ENCODE data around the gene ATP5IF1. TPM values are rescaled to one million over a fixed set of nuclear protein-coding genes. Genes with fewer than 3 reads are reported as not detected.

The ATP5IF1 gene
- total and polyA plus RNA-seq, 2 of the 13 experiments (the other 11 are each of a cell fraction or from before 2014, with no cell fraction given), result 97.7 to 131 TPM

DNA sequence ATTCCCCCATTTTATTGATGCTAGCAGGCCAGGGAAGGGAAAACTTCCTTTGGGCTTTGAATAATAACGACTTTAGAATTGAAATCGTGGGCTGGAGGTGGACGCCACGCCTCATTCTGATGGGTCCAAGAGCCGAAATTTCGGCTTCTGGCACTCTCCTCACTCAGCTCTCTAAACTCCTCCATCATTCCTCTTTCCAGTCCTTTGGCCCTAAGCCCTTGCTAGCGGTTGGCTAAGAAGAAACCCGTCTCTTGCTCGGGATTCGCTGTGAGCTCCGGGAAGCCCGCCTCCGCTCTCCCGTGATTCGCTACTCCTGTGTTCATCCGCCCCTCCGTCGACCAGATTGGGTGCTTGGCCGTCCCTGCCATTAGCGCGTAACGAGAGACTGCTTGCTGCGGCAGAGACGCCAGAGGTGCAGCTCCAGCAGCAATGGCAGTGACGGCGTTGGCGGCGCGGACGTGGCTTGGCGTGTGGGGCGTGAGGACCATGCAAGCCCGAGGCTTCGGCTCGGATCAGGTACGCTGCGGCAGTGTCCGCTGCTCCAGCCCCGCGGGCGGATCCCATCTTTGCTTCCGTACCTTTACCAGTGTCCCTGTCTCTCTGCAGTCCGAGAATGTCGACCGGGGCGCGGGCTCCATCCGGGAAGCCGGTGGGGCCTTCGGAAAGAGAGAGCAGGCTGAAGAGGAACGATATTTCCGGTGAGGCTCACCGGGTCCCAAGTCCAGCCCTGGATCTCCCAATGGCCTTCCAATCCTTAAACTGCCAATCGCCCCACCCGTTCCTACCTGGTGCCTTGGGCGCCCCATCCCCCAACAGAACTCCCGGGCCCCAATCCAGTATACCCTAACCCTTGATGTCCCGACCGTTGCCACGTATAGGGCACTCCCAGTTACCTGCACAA is at the start of gene ATP5IF1 (continued):
- TF ChIP-seq, protein P1, sequence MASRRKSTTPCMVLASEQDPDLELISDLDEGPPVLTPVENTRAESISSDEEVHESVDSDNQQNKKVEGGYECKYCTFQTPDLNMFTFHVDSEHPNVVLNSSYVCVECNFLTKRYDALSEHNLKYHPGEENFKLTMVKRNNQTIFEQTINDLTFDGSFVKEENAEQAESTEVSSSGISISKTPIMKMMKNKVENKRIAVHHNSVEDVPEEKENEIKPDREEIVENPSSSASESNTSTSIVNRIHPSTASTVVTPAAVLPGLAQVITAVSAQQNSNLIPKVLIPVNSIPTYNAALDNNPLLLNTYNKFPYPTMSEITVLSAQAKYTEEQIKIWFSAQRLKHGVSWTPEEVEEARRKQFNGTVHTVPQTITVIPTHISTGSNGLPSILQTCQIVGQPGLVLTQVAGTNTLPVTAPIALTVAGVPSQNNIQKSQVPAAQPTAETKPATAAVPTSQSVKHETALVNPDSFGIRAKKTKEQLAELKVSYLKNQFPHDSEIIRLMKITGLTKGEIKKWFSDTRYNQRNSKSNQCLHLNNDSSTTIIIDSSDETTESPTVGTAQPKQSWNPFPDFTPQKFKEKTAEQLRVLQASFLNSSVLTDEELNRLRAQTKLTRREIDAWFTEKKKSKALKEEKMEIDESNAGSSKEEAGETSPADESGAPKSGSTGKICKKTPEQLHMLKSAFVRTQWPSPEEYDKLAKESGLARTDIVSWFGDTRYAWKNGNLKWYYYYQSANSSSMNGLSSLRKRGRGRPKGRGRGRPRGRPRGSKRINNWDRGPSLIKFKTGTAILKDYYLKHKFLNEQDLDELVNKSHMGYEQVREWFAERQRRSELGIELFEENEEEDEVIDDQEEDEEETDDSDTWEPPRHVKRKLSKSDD (CRISPR knock-in tag; IDR thresholded peaks at IDR 0.05; ENCODE audit: low read depth), result no peak; the same call in 1 of the 2 replicates
- TF ChIP-seq PHF5A (CRISPR knock-in tag; IDR thresholded peaks at IDR 0.05; ENCODE audit: low read depth, unreplicated experiment), result no peak
- no peak for TF ChIP-seq ZNF567 (CRISPR knock-in tag; IDR thresholded peaks at IDR 0.05; ENCODE audit: borderline replicate concordance)
- TF ChIP-seq ZNF350 (CRISPR knock-in tag; IDR thresholded peaks at IDR 0.05; ENCODE audit: borderline replicate concordance, low read depth), result peak; percentile 84
- TF ChIP-seq NR3C1 (CRISPR knock-in tag; IDR thresholded peaks at IDR 0.05), result no peak
- TF ChIP-seq, protein P2, sequence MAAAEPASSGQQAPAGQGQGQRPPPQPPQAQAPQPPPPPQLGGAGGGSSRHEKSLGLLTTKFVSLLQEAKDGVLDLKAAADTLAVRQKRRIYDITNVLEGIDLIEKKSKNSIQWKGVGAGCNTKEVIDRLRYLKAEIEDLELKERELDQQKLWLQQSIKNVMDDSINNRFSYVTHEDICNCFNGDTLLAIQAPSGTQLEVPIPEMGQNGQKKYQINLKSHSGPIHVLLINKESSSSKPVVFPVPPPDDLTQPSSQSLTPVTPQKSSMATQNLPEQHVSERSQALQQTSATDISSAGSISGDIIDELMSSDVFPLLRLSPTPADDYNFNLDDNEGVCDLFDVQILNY (CRISPR knock-in tag; conservative IDR thresholded peaks at IDR 0.05), result no peak
- peak; percentile 73 for TF ChIP-seq PHF20 (CRISPR knock-in tag; IDR thresholded peaks at IDR 0.05)
- peak; percentile 62; the same call in 1 of the 2 replicates for TF ChIP-seq KLF9 (CRISPR knock-in tag; IDR thresholded peaks at IDR 0.05; ENCODE audit: low read depth)
- TF ChIP-seq ZNF607 (CRISPR knock-in tag; IDR thresholded peaks at IDR 0.05; ENCODE audit: borderline replicate concordance), result peak; percentile 90
- peak; percentile 85 for TF ChIP-seq CBFB (CRISPR knock-in tag; IDR thresholded peaks at IDR 0.05)
- TF ChIP-seq DMAP1 (CRISPR knock-in tag; IDR thresholded peaks at IDR 0.05), result 0 out of 2 replicates have a peak, but pooled peaks have one; percentile 20
- peak; percentile 82; the same call in 1 of the 2 replicates for TF ChIP-seq ZNF124 (CRISPR knock-in tag; IDR thresholded peaks at IDR 0.05)
- no peak for TF ChIP-seq NBN (conservative IDR thresholded peaks at IDR 0.05)
- TF ChIP-seq ZNF235 (CRISPR knock-in tag; IDR thresholded peaks at IDR 0.05; ENCODE audit: borderline replicate concordance), result no peak
- TF ChIP-seq NCOR1 (IDR thresholded peaks at IDR 0.05; ENCODE audit: borderline replicate concordance, low read length), result no peak; the same call in 1 of the 2 replicates
- TF ChIP-seq CREB1 (IDR thresholded peaks at IDR 0.05), result peak; percentile 74
- TF ChIP-seq CREB1 (CRISPR knock-in tag; IDR thresholded peaks at IDR 0.05), result peak; percentile 89
- TF ChIP-seq, protein P3, sequence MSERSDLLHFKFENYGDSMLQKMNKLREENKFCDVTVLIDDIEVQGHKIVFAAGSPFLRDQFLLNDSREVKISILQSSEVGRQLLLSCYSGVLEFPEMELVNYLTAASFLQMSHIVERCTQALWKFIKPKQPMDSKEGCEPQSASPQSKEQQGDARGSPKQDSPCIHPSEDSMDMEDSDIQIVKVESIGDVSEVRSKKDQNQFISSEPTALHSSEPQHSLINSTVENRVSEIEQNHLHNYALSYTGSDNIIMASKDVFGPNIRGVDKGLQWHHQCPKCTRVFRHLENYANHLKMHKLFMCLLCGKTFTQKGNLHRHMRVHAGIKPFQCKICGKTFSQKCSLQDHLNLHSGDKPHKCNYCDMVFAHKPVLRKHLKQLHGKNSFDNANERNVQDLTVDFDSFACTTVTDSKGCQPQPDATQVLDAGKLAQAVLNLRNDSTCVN (CRISPR knock-in tag; IDR thresholded peaks at IDR 0.05; ENCODE audit: borderline replicate concordance), result peak; percentile 61; the same call in 1 of the 2 replicates
- TF ChIP-seq SNRNP70 (IDR thresholded peaks at IDR 0.05; ENCODE audit: low read depth, low read length), result no peak
- TF ChIP-seq SMAD3 (CRISPR knock-in tag; IDR thresholded peaks at IDR 0.05), result peak; percentile 36; the same call in 1 of the 2 replicates
- TF ChIP-seq ZNF44 (CRISPR knock-in tag; IDR thresholded peaks at IDR 0.05), result no peak
- no peak for TF ChIP-seq MBD4 (IDR thresholded peaks at IDR 0.05; ENCODE audit: borderline replicate concordance, low read length)
- no peak for TF ChIP-seq ZNF496 (CRISPR knock-in tag; IDR thresholded peaks at IDR 0.05; ENCODE audit: insufficient replicate concordance)
- no peak for TF ChIP-seq FOSL2 (CRISPR knock-in tag; IDR thresholded peaks at IDR 0.05)

Measured in HepG2 (cell line).